Measurements from ENCODE around the gene PSPN. TPM values are rescaled to one million over a fixed set of nuclear protein-coding genes. Genes with fewer than 3 reads are reported as not detected.

PSPN gene
- total RNA-seq, 1 donor from 2014 or later: 1.2 TPM

DNA sequence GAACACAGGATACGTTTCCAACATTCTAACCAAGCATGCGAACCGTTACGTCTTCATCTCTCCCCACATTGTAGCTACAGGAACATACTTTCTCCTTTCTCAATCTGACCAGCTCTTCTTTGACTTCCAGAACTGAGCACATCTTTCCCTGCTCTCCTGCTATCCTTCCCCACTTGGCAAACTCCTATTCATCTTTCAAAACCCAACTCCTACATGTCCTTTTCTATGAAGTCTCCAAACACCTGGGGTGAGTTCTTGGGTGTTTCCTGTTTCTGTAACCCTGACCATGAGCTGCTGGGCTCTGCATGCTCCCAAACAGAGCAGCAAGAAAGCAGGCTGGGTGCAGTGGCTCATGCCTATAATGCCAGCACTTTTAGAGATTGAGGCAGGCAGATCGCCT lies 48.9 kb downstream of the PSPN start:
- DNase-seq (ENCODE audit: low read depth in 2 of 2): no peak

DNA sequence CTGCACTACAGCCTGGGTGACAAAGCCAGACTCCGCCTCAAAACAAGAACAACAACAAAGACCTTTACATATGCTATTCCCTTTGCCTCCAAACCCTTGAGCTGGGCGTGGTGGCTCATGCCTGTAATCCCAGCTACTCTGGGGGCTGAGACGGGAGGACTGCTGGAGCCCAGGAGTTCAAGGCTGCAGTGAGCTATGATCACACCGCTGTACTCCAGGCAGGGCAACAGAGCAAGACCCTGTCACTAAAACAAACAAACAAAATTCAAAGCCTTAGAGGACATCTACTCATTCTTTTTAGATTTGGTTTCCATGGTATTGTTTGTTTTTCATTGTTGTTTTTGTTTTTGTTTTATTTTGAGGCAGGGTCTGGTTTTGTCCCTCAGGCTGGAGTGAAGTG lies 50.1 kb downstream of the PSPN start:
- no peak for DNase-seq (ENCODE audit: low read depth in 2 of 2)

Other genes starting within 250 kb of the PSPN start
- gene ACSBG2, start 240.3 kb downstream of the PSPN start, total RNA-seq: not detected in 2 replicates
- gene MLLT1, start 96.0 kb downstream of the PSPN start, total RNA-seq: 4.8 and 8.7 TPM in 2 replicates
- not detected in 2 replicates for gene ACER1, start 42.3 kb downstream of the PSPN start, total RNA-seq
- 47.9 and 54.8 TPM in 2 replicates for gene CLPP, start 14.4 kb downstream of the PSPN start, total RNA-seq
- 30.7 and 40.5 TPM in 2 replicates for gene ALKBH7, start 3.1 kb downstream of the PSPN start, total RNA-seq
- 35.1 and 36.7 TPM in 2 replicates for gene GTF2F1, start 17.2 kb upstream of the PSPN start, total RNA-seq
- 73.4 and 87.0 TPM in 2 replicates for gene KHSRP, start 48.9 kb upstream of the PSPN start, total RNA-seq
- not detected in 2 replicates for gene SLC25A41, start 57.8 kb upstream of the PSPN start, total RNA-seq
- gene SLC25A23, start 83.9 kb upstream of the PSPN start, total RNA-seq: 13.1 and 15.7 TPM in 2 replicates
- gene CRB3, start 88.3 kb upstream of the PSPN start, total RNA-seq: not detected in 2 replicates
- not detected in 2 replicates for gene DENND1C, start 105.9 kb upstream of the PSPN start, total RNA-seq
- gene TUBB4A, start 126.4 kb upstream of the PSPN start, total RNA-seq: not detected in 2 replicates
- 0.40 and 0.65 TPM in 2 replicates for gene TNFSF9, start 155.1 kb upstream of the PSPN start, total RNA-seq
- 0.22 TPM in 1 of 2 replicates, not detected in the other for gene CD70, start 215.2 kb upstream of the PSPN start, total RNA-seq